C4-2B (cell line): ENCODE results near the gene ATP5F1C.

Experiments
- H3K27ac ChIP-seq: fragments of 450-650 bp; 2 replicates; pipeline ENCODE4 v1.5.1; 2017
- CTCF ChIP-seq: fragments of 450-650 bp; conservative IDR thresholded peaks from 2 replicates; pipeline ENCODE4 v1.5.1; 2017; ENCODE audit warnings: mild to moderate bottlenecking
- ZFX ChIP-seq: fragments of 450-650 bp; IDR thresholded peaks from 2 replicates; pipeline ENCODE4 v1.6.1; 2017

ATP5F1C gene

GRCh38 chr10:7813481-7813880 lies 25.5 kb downstream of the ATP5F1C start:
- no peak; the same call in 1 of the 2 replicates for TF ChIP-seq CTCF
- no peak for TF ChIP-seq ZFX
- H3K27ac ChIP-seq = no peak overlapping the region

GRCh38 chr10:7817576-7817975 lies 29.6 kb downstream of the ATP5F1C start:
- H3K27ac ChIP-seq = peak overlapping the region; percentile 79
- TF ChIP-seq ZFX (no peak), CTCF (no peak)

- TF ChIP-seq ZFX (no peak), CTCF (no peak)
- H3K27ac ChIP-seq = peak overlapping the region; percentile 79
Measured at GRCh38 chr10:7817984-7818294, 30.0 kb downstream of the ATP5F1C start.

GRCh38 chr10:7818295-7819120 lies 30.5 kb downstream of the ATP5F1C start, which contains the start of gene TAF3:
Gene TAF3 (plus strand): TSS chr10:7818505. CDS start chr10:7818710, 205 bp downstream.
- TF ChIP-seq CTCF (no peak), ZFX (no peak)
- H3K27ac ChIP-seq = peak within 1 kb of the TSS; percentile 79

GRCh38 chr10:7819121-7819460 lies 31.1 kb downstream of the ATP5F1C start:
- peak; percentile 64 for TF ChIP-seq CTCF
- TF ChIP-seq ZFX = no peak
- H3K27ac ChIP-seq = peak overlapping the region; percentile 79

- H3K27ac ChIP-seq = no peak overlapping the region
- no peak for TF ChIP-seq CTCF
- no peak for TF ChIP-seq ZFX
Measured at GRCh38 chr10:7824251-7824650, 36.3 kb downstream of the ATP5F1C start.

- no peak for TF ChIP-seq ZFX
- no peak for TF ChIP-seq CTCF
- no peak overlapping the region for H3K27ac ChIP-seq
Measured at GRCh38 chr10:7826971-7827370, 39.0 kb downstream of the ATP5F1C start.
